GM23338 (cell line): ENCODE measurements around the gene GLB1L3. TPM values are rescaled to one million over a fixed set of nuclear protein-coding genes. Genes with fewer than 3 reads are reported as not detected.

Source experiments
- CREB1 ChIP-seq: fragments of 250-450 bp; sonication (Bioruptor Pico); IDR thresholded peaks from 2 replicates; pipeline ENCODE4 v1.5.0; 2020; ENCODE audit warnings: low read depth, mild to moderate bottlenecking, moderate library complexity
- EZH2 ChIP-seq: fragments of 200-600 bp; sonication (generic); IDR thresholded peaks from one replicate; pipeline ENCODE4 v1.8.0; 2017; ENCODE audit warnings: antibody characterized with exemption, mild to moderate bottlenecking, low read depth; ENCODE audit not compliant: unreplicated experiment
- EZH2phosphoT487 ChIP-seq: fragments of 200-600 bp; sonication (generic); IDR thresholded peaks from one replicate; pipeline ENCODE4 v1.8.1; 2018; ENCODE audit warnings: antibody characterized with exemption; ENCODE audit not compliant: unreplicated experiment
- JUNB ChIP-seq: IDR thresholded peaks from one replicate; pipeline ENCODE4 v1.6.1; 2016; ENCODE audit warnings: antibody characterized with exemption; ENCODE audit not compliant: unreplicated experiment
- NANOG ChIP-seq: IDR thresholded peaks from 2 replicates; pipeline ENCODE4 v1.6.1; 2016; ENCODE audit warnings: antibody characterized with exemption, borderline replicate concordance
- POLR2AphosphoS5 ChIP-seq: IDR thresholded peaks from 2 replicates; pipeline ENCODE4 v1.6.1; 2016; ENCODE audit warnings: antibody characterized with exemption, low read depth
- polyA plus RNA-seq: library from polyadenylated mRNA; unstranded; fragments of >200 nt; fragmentation: Nextera tagmentation; extraction: Ambion mirVana; gene quantifications from 2 replicates; pipeline ENCODE4 v1.2.1, GENCODE V29; 2016
- total RNA-seq: library from RNA; depleted of rRNA; stranded (reverse); fragments of >200 nt; shearing (Covaris generic); gene quantifications from 2 replicates; pipeline ENCODE4 v1.2.3, GENCODE V29; 2014
- TF ChIP-seq, protein P1 (sequence below): fragments of 250-450 bp; sonication (Bioruptor Pico); IDR thresholded peaks from 2 replicates; pipeline ENCODE4 v1.5.0; 2020; ENCODE audit warnings: mild to moderate bottlenecking, moderate library complexity
- TF ChIP-seq, protein P2 (sequence below): IDR thresholded peaks from one replicate; pipeline ENCODE4 v1.6.1; 2018; ENCODE audit warnings: antibody characterized with exemption; ENCODE audit not compliant: unreplicated experiment

Gene GLB1L3
- total and polyA plus RNA-seq, 2 experiments from 2014 or later: 28.8 to 33.1 TPM

GRCh38 chr11:134313379-134313778 lies 37.2 kb downstream of the GLB1L3 start (continued):
- TF ChIP-seq, protein P1, sequence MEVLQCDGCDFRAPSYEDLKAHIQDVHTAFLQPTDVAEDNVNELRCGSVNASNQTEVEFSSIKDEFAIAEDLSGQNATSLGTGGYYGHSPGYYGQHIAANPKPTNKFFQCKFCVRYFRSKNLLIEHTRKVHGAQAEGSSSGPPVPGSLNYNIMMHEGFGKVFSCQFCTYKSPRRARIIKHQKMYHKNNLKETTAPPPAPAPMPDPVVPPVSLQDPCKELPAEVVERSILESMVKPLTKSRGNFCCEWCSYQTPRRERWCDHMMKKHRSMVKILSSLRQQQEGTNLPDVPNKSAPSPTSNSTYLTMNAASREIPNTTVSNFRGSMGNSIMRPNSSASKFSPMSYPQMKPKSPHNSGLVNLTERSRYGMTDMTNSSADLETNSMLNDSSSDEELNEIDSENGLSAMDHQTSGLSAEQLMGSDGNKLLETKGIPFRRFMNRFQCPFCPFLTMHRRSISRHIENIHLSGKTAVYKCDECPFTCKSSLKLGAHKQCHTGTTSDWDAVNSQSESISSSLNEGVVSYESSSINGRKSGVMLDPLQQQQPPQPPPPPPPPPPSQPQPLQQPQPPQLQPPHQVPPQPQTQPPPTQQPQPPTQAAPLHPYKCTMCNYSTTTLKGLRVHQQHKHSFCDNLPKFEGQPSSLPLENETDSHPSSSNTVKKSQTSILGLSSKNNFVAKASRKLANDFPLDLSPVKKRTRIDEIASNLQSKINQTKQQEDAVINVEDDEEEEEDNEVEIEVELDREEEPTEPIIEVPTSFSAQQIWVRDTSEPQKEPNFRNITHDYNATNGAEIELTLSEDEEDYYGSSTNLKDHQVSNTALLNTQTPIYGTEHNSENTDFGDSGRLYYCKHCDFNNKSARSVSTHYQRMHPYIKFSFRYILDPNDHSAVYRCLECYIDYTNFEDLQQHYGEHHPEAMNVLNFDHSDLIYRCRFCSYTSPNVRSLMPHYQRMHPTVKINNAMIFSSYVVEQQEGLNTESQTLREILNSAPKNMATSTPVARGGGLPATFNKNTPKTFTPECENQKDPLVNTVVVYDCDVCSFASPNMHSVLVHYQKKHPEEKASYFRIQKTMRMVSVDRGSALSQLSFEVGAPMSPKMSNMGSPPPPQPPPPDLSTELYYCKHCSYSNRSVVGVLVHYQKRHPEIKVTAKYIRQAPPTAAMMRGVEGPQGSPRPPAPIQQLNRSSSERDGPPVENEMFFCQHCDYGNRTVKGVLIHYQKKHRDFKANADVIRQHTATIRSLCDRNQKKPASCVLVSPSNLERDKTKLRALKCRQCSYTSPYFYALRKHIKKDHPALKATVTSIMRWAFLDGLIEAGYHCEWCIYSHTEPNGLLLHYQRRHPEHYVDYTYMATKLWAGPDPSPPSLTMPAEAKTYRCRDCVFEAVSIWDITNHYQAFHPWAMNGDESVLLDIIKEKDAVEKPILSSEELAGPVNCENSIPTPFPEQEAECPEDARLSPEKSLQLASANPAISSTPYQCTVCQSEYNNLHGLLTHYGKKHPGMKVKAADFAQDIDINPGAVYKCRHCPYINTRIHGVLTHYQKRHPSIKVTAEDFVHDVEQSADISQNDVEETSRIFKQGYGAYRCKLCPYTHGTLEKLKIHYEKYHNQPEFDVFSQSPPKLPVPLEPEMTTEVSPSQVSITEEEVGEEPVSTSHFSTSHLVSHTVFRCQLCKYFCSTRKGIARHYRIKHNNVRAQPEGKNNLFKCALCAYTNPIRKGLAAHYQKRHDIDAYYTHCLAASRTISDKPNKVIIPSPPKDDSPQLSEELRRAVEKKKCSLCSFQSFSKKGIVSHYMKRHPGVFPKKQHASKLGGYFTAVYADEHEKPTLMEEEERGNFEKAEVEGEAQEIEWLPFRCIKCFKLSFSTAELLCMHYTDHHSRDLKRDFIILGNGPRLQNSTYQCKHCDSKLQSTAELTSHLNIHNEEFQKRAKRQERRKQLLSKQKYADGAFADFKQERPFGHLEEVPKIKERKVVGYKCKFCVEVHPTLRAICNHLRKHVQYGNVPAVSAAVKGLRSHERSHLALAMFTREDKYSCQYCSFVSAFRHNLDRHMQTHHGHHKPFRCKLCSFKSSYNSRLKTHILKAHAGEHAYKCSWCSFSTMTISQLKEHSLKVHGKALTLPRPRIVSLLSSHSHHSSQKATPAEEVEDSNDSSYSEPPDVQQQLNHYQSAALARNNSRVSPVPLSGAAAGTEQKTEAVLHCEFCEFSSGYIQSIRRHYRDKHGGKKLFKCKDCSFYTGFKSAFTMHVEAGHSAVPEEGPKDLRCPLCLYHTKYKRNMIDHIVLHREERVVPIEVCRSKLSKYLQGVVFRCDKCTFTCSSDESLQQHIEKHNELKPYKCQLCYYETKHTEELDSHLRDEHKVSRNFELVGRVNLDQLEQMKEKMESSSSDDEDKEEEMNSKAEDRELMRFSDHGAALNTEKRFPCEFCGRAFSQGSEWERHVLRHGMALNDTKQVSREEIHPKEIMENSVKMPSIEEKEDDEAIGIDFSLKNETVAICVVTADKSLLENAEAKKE (CRISPR knock-in tag): no peak
- TF ChIP-seq EZH2 (no peak), EZH2phosphoT487 (no peak), JUNB (no peak), NANOG (no peak), CREB1 (CRISPR knock-in tag) (no peak), POLR2AphosphoS5 (no peak)
- TF ChIP-seq, protein P2, sequence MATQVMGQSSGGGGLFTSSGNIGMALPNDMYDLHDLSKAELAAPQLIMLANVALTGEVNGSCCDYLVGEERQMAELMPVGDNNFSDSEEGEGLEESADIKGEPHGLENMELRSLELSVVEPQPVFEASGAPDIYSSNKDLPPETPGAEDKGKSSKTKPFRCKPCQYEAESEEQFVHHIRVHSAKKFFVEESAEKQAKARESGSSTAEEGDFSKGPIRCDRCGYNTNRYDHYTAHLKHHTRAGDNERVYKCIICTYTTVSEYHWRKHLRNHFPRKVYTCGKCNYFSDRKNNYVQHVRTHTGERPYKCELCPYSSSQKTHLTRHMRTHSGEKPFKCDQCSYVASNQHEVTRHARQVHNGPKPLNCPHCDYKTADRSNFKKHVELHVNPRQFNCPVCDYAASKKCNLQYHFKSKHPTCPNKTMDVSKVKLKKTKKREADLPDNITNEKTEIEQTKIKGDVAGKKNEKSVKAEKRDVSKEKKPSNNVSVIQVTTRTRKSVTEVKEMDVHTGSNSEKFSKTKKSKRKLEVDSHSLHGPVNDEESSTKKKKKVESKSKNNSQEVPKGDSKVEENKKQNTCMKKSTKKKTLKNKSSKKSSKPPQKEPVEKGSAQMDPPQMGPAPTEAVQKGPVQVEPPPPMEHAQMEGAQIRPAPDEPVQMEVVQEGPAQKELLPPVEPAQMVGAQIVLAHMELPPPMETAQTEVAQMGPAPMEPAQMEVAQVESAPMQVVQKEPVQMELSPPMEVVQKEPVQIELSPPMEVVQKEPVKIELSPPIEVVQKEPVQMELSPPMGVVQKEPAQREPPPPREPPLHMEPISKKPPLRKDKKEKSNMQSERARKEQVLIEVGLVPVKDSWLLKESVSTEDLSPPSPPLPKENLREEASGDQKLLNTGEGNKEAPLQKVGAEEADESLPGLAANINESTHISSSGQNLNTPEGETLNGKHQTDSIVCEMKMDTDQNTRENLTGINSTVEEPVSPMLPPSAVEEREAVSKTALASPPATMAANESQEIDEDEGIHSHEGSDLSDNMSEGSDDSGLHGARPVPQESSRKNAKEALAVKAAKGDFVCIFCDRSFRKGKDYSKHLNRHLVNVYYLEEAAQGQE: no peak
